MV-4-11 (cell line): ENCODE results near the gene GNAT1.

Experiments used
- DNase-seq: peaks from one replicate; lab custom pipeline; 2025; lab: John Stamatoyannopoulos, UW

The GNAT1 gene

DNA sequence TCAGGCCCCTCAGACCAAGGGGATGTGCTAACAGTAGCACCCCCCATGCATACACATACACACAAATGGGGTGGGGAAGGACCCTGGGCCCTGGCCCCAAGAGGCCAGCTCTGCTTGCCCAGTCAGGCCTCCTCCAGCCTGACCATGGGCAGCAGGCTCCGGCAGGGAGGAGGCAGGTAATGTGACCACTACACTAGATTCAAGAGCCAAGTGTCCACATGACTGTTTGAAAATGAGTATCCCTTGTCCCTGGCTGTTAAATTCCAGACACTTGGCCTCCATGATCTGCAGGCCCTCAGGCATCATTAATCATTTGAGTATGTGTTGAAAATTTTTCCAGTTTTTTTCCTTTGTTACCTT, 30.7 kb downstream of the GNAT1 start:
- no peak for DNase-seq

- DNase-seq: no peak
Observed at GRCh38 chr3:50224639-50225038, 33.2 kb downstream of the GNAT1 start.

- peak; percentile 30 for DNase-seq
Observed at GRCh38 chr3:50226888-50227389, 35.5 kb downstream of the GNAT1 start.

GRCh38 chr3:50227390-50228183, 36.2 kb downstream of the GNAT1 start:
- DNase-seq: peak; percentile 87

DNA sequence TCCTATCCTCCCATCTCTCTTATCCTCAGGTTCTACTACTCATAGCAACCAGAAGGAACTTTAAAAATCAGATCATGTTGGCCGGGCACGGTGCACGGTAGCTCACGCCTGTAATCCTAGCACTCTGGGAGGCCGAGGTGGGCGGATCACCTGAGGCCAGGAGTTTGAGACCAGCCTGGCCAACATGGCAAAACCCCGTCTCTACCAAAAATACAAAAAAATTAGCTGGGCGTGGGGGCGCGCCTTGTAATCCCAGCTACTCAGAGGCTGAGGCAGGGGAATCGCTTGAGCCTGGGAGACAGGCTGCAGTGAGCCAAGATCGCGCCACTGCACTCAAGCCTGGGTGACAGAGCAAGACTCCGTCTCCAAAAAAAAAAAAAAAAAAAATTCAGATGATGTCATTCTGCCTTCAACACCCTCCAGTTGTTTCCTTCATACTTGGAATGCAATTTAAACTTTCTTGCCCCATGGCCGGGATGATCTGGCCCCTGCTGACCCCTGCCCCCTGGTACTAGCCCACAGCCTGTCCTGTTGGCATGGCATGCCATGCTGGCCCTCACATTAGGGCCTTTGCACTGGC, 36.9 kb downstream of the GNAT1 start:
- DNase-seq: peak; percentile 27

DNA sequence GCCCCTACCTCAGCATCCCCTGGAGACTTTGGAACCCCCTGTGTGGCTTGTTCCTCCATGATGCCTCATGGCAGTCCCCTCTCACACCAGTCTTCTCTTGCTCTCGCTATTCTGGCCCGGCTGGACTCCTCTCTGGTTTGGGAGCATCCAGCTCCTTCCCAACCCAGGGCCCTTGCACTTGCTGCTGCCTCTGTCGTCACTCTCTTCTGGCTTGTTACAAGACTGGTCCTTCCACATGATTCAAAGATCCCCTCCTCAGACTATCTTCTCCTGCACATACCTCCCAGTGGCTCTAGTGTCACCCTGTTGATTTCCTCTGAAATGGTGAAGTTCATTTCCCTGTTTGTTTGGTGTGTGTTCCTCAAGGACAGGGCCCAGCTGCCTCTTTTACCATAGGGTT, 38.1 kb downstream of the GNAT1 start:
- DNase-seq: no peak

- peak; percentile 80 for DNase-seq
Observed at GRCh38 chr3:50230104-50230793, 38.8 kb downstream of the GNAT1 start.

GRCh38 chr3:50230794-50231125, 39.4 kb downstream of the GNAT1 start:
- no peak for DNase-seq

DNA sequence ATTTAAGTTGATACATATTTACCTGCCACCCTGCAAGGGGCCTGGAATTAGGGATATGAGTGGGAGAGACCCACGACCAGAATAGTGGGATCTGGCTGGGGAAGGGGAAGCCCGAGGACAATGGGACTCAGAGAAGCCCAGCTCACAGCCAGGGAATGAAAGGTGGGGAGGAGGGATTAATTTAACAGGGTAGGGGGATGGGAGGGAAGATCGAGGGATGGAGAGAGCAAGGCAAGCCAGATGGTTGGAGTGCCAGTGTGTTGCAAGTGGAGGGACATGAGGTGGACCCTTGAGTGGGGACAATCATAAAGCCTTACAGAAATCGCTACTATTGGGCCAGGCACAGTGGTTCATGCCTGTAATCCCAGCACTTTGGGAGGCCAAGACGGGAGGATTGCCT, 40.2 kb downstream of the GNAT1 start:
- DNase-seq: no peak

GRCh38 chr3:50232303-50232702, 40.9 kb downstream of the GNAT1 start:
- DNase-seq: no peak

DNA sequence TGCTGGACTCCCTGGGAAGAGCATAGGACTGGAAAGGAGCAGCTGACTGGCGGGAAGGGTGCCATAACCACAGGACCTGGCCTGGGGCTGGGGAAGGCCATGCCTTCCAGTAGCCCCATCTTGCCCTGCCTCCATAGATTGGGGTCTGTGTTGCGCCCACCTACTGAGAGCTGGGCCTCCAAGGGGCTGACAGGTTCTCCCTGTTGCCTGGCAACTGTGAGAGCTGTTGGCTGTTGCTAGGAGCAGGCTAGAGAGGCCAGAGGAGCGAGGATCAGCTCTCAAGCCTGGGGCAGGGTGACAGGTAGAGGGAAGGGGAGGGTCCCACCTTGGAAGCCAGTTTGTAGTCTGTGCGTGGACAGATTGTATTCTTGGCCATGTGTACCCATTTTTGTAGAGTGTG, 41.8 kb downstream of the GNAT1 start:
- no peak for DNase-seq

GRCh38 chr3:50235716-50236483, 44.5 kb downstream of the GNAT1 start, which contains the start of gene GNAI2:
Gene GNAI2, plus strand, starts transcription at chr3:50236204. Its CDS starts 132 bp downstream, at chr3:50236336.
- peak; percentile 99 for DNase-seq

- no peak for DNase-seq
Observed at GRCh38 chr3:50236484-50237132, 45.2 kb downstream of the GNAT1 start.

DNA sequence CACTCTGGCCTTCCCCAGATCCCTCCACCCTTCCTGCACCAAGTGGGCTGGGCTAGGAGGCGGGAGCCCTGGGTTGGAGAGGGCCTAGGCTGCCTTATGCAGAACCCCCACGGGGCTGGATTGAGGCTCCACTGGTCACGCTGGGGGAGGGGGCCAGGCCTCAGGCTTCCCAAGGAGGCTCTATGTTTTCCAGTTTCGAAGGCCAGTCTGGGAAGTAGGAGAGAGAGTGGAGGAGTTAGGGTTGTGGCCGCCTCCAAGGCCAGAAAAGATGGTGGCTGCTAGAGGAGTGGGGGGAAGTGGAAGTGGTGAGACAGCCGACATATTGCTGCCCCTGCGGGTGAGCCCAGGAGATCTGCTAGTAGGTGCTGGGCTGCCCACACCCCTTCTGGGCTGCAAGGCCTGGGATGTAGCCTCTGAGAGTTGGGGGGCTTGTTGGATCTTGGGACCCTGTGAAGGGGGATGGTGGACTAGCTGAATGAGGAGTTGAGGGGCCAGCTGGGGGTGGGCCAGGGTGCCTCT, 45.8 kb downstream of the GNAT1 start:
- peak; percentile 24 for DNase-seq

GRCh38 chr3:50237754-50238548, 46.5 kb downstream of the GNAT1 start:
- DNase-seq: peak; percentile 77

- DNase-seq: peak; percentile 34
Observed at GRCh38 chr3:50238549-50239026, 47.2 kb downstream of the GNAT1 start.

GRCh38 chr3:50239649-50240048, 48.2 kb downstream of the GNAT1 start:
- no peak for DNase-seq

DNA sequence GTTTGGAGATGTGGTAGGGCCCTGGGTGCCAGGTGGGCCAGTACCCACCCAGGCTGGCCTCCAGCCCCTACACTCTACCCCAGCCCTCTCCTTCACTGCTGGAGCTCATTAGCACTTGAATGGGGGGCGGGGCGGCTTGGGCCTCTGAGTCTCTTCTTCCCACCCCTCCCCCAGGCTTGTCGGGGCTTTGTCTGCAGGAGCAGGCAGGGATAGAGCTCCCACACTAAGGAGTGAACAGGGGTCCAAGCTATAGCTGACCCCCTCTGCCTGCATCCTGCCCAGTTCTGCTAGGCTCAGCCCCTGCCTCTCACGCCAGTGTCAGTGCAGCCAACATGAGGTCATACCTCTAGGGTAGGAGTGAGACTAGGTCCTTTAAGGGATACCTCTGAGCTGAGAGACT, 49.8 kb downstream of the GNAT1 start:
- DNase-seq: no peak

- no peak for DNase-seq
Observed at GRCh38 chr3:50241713-50242380, 50.4 kb downstream of the GNAT1 start.

DNA sequence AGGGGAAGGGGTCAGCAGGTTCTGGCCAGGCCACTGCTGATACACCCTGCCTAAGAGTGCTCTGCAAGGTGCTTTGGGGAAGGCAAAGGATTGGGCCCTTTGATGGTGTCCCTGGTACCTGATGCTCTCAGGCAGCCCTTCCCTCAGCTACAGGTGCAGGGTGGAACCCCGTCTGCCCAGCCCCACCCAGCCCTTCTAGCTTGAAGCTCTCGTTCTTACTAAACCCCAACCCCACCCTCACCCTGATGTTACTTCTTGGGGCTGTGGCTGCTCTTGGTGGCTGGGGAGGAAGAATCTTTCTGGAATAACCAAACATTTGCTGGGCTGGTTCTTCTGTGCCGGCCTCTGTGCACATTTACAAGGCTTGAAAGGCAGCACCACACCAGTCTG, 51.0 kb downstream of the GNAT1 start:
- DNase-seq: no peak
